Endothelial cell of umbilical vein (primary cell): ENCODE data around the gene NMS.

Experiments
- CTCF ChIP-seq, 2 donors: IDR thresholded peaks; 1 replicate in 1 of 2; 2 replicates in 1 of 2; pipeline ENCODE4 v1.5.1; 2011; ENCODE audit warnings: low read length in 2 of 2, mild to moderate bottlenecking in 2 of 2, moderate library complexity in 2 of 2, control low read depth in 1 of 2, inconsistent platforms in 1 of 2, low read depth in 1 of 2; ENCODE audit not compliant: insufficient read depth in 1 of 2; ENCODE audit errors: extremely low read depth in 1 of 2
- EZH2 ChIP-seq: IDR thresholded peaks from 2 replicates; pipeline ENCODE4 v1.6.1; 2012; ENCODE audit warnings: borderline replicate concordance, low read depth, mild to moderate bottlenecking, moderate library complexity, low read length, inconsistent platforms; ENCODE audit not compliant: severe bottlenecking
- FOS ChIP-seq: IDR thresholded peaks from 2 replicates; pipeline ENCODE4 v1.6.1; 2011; ENCODE audit warnings: mild to moderate bottlenecking, low read length, moderate library complexity, borderline replicate concordance; ENCODE audit not compliant: insufficient read depth
- GATA2 ChIP-seq: IDR thresholded peaks from 2 replicates; pipeline ENCODE4 v1.7.0; 2011; ENCODE audit warnings: low read depth, mild to moderate bottlenecking, moderate library complexity, mixed read lengths, low read length; ENCODE audit not compliant: insufficient read length, insufficient read depth
- JUN ChIP-seq: IDR thresholded peaks from 2 replicates; pipeline ENCODE4 v1.6.1; 2011; ENCODE audit warnings: borderline replicate concordance, low read depth; ENCODE audit not compliant: insufficient read length, insufficient read depth
- MAX ChIP-seq: IDR thresholded peaks from 2 replicates; pipeline ENCODE4 v1.6.1; 2011; ENCODE audit not compliant: insufficient read depth, insufficient read length
- MYC ChIP-seq: IDR thresholded peaks from one replicate; pipeline ENCODE4 v1.6.1; 2011; ENCODE audit warnings: mild to moderate bottlenecking, low read depth, low read length
- POLR2A ChIP-seq: IDR thresholded peaks from 2 replicates; pipeline ENCODE4 v1.6.1; 2012; ENCODE audit warnings: low read depth, mild to moderate bottlenecking, control low read depth, low read length
- POLR2AphosphoS5 ChIP-seq: IDR thresholded peaks from 2 replicates; pipeline ENCODE4 v1.6.1; 2012; ENCODE audit warnings: low read depth, mild to moderate bottlenecking, control low read depth, low read length, moderate library complexity; ENCODE audit not compliant: insufficient read depth

- TF ChIP-seq CTCF (IDR thresholded peaks at IDR 0.05; ENCODE audit: extremely low read depth in 1 of 2, insufficient read depth in 1 of 2, low read depth in 1 of 2, low read length in 2 of 2) (no peak), POLR2AphosphoS5 (no peak), JUN (no peak), POLR2A (no peak), EZH2 (no peak), MYC (no peak), GATA2 (no peak), MAX (no peak), FOS (no peak)
Measured at GRCh38 chr2:100484390-100484789, 14.1 kb downstream of the NMS start.
